KMS-11 (cell line): ENCODE measurements around the gene SMC1B.
A peak's percentile ranks its signal among the peaks of the same experiment; 100 is the strongest.

ENCODE experiments used
- H2AFZ ChIP-seq: fragments of 200-600 bp; sonication (generic); 2 replicates; pipeline ENCODE4 v1.6.1; 2016; ENCODE audit warnings: antibody characterized with exemption, mixed run types, low read depth
- H3K27ac ChIP-seq: fragments of 200-600 bp; sonication (generic); 2 replicates; pipeline ENCODE4 v1.6.1; 2016; ENCODE audit warnings: mild to moderate bottlenecking, mixed run types
- H3K27me3 ChIP-seq: fragments of 200-600 bp; sonication (generic); 2 replicates; pipeline ENCODE4 v1.6.1; 2017; ENCODE audit warnings: mild to moderate bottlenecking, low read depth, mixed run types, moderate library complexity; ENCODE audit not compliant: insufficient read depth
- H3K36me3 ChIP-seq: fragments of 200-600 bp; sonication (generic); 2 replicates; pipeline ENCODE4 v1.6.1; 2017; ENCODE audit warnings: mild to moderate bottlenecking, mixed run types; ENCODE audit not compliant: insufficient read depth
- H3K4me1 ChIP-seq: fragments of 200-600 bp; sonication (generic); 2 replicates; pipeline ENCODE4 v1.6.1; 2016; ENCODE audit warnings: mild to moderate bottlenecking, low read depth, mixed run types; ENCODE audit not compliant: poor library complexity, severe bottlenecking
- H3K4me2 ChIP-seq: fragments of 200-600 bp; sonication (generic); 2 replicates; pipeline ENCODE4 v1.7.0; 2016; ENCODE audit warnings: mild to moderate bottlenecking, mixed run types
- H3K4me3 ChIP-seq: fragments of 200-600 bp; sonication (generic); IDR thresholded peaks from 2 replicates; pipeline ENCODE4 v1.6.1; 2017; ENCODE audit warnings: low read depth, low read length, mixed read lengths; ENCODE audit not compliant: insufficient read depth
- H3K79me2 ChIP-seq: fragments of 200-600 bp; sonication (generic); 2 replicates; pipeline ENCODE4 v1.6.1; 2016; ENCODE audit warnings: low read depth, mixed run types; ENCODE audit not compliant: insufficient read depth
- H3K9ac ChIP-seq: fragments of 200-600 bp; sonication (generic); 2 replicates; pipeline ENCODE4 v1.6.1; 2016; ENCODE audit warnings: mild to moderate bottlenecking, mixed run types
- H4K20me1 ChIP-seq: fragments of 200-600 bp; sonication (generic); 2 replicates; pipeline ENCODE4 v1.6.1; 2016; ENCODE audit warnings: mild to moderate bottlenecking, mixed run types; ENCODE audit not compliant: insufficient read depth
- TF ChIP-seq, protein P1 (sequence below): fragments of 200-600 bp; sonication (generic); conservative IDR thresholded peaks from 2 replicates; pipeline ENCODE4 v1.6.1; 2017; ENCODE audit warnings: low read depth, mild to moderate bottlenecking, antibody characterized with exemption, low read length, moderate library complexity, mixed read lengths

Gene SMC1B, protein sequence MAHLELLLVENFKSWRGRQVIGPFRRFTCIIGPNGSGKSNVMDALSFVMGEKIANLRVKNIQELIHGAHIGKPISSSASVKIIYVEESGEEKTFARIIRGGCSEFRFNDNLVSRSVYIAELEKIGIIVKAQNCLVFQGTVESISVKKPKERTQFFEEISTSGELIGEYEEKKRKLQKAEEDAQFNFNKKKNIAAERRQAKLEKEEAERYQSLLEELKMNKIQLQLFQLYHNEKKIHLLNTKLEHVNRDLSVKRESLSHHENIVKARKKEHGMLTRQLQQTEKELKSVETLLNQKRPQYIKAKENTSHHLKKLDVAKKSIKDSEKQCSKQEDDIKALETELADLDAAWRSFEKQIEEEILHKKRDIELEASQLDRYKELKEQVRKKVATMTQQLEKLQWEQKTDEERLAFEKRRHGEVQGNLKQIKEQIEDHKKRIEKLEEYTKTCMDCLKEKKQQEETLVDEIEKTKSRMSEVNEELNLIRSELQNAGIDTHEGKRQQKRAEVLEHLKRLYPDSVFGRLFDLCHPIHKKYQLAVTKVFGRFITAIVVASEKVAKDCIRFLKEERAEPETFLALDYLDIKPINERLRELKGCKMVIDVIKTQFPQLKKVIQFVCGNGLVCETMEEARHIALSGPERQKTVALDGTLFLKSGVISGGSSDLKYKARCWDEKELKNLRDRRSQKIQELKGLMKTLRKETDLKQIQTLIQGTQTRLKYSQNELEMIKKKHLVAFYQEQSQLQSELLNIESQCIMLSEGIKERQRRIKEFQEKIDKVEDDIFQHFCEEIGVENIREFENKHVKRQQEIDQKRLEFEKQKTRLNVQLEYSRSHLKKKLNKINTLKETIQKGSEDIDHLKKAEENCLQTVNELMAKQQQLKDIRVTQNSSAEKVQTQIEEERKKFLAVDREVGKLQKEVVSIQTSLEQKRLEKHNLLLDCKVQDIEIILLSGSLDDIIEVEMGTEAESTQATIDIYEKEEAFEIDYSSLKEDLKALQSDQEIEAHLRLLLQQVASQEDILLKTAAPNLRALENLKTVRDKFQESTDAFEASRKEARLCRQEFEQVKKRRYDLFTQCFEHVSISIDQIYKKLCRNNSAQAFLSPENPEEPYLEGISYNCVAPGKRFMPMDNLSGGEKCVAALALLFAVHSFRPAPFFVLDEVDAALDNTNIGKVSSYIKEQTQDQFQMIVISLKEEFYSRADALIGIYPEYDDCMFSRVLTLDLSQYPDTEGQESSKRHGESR

DNA sequence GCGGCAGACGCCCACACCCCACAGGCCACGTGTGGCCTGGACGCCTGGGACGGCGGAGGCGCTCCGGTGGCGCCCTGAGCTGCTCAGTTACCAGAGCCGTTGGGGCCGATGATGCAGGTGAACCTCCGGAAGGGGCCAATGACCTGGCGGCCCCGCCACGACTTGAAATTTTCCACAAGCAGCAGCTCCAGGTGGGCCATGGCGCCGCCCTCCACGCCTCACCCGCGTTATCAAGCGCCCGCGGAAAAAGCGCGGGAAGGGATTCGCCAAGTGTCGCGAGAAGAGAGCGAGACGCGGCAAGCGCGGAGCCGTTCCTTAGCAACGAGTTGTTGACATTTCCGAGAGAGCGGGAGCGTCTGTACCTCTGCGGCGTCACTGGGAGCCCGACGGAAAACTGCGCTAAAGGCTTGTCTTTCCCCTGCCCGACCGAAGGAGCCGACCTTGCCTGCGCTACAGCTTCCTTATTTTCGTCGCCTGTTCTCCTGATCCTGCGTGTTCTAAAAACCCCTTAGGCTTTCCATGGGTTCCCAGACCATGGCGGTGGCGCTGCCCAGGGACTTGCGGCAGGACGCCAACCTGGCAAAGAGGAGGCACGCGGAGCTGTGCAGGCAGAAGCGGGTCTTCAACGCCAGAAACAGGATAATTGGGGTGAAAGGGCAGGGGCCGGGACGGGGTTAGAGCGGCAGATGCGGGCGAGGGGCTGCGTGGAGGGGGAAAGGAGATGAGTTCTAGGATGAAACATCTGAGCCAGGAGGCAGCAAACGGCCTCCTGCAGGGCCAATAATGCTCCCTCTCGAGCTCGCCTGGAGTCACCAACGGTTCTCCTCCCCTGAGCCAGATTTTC lies at the start of gene SMC1B, which contains the start of gene RIBC2:
SMC1B (minus strand) TSS at position 232 of the 844 bp plus-strand sequence; CDS start at position 200, 32 bp downstream.
RIBC2 (plus strand) TSS at position 326 of the 844 bp plus-strand sequence; CDS start at position 520, 194 bp downstream.
- Histone ChIP-seq H3K9ac (peak within 1 kb of the TSS; percentile 75), H3K36me3 (no peaks in the 10 kb centered on the region), H2AFZ (peak within 1 kb of the TSS; percentile 39; the same call in 1 of the 2 replicates), H3K27me3 (peaks cover 3% of the 10 kb centered on the region; the same call in 1 of the 2 replicates), H3K4me3 (no peak within 1 kb of the TSS), H3K4me1 (no peaks in the 10 kb centered on the region), H3K4me2 (0 out of 2 replicates have a peak within 1 kb of the TSS, but pooled peaks have one; percentile 3), H3K79me2 (no peaks in the 10 kb centered on the region), H4K20me1 (no peaks in the 10 kb centered on the region), H3K27ac (peak within 1 kb of the TSS; percentile 39)
- TF ChIP-seq, protein P1, sequence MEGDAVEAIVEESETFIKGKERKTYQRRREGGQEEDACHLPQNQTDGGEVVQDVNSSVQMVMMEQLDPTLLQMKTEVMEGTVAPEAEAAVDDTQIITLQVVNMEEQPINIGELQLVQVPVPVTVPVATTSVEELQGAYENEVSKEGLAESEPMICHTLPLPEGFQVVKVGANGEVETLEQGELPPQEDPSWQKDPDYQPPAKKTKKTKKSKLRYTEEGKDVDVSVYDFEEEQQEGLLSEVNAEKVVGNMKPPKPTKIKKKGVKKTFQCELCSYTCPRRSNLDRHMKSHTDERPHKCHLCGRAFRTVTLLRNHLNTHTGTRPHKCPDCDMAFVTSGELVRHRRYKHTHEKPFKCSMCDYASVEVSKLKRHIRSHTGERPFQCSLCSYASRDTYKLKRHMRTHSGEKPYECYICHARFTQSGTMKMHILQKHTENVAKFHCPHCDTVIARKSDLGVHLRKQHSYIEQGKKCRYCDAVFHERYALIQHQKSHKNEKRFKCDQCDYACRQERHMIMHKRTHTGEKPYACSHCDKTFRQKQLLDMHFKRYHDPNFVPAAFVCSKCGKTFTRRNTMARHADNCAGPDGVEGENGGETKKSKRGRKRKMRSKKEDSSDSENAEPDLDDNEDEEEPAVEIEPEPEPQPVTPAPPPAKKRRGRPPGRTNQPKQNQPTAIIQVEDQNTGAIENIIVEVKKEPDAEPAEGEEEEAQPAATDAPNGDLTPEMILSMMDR: no peak

DNA sequence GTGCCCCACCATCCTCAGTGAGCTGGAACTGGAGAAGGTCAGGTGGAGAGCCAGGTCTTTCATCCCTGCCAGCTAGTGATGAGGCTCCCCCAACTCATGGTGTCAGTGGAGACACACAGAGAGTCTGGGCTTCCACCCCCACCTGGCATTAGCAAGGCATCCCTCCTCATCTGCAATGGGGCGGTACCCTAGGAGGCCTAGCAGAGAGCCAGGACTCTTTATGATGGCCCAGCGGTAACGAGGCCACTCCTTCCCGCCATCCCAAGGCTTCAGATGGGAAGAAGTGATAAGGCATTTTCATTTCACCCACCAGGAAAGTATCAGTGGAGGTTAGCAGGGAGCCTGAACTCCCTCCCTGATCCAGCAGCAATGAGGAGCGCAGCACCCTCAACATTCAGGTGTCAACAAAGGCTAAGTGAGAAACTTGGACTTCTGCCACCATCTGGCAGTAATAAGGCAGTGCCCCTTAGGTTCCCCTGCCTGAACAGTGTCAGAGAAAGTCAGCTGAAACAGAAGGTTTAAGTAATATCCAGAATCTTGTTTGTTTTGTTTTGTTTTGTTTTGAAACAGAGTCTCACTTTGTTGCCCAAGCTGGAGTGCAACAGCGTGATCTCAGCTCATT lies 48.7 kb upstream of the SMC1B start:
- TF ChIP-seq, protein P1: no peak
- H2AFZ ChIP-seq: no peak overlapping the region

DNA sequence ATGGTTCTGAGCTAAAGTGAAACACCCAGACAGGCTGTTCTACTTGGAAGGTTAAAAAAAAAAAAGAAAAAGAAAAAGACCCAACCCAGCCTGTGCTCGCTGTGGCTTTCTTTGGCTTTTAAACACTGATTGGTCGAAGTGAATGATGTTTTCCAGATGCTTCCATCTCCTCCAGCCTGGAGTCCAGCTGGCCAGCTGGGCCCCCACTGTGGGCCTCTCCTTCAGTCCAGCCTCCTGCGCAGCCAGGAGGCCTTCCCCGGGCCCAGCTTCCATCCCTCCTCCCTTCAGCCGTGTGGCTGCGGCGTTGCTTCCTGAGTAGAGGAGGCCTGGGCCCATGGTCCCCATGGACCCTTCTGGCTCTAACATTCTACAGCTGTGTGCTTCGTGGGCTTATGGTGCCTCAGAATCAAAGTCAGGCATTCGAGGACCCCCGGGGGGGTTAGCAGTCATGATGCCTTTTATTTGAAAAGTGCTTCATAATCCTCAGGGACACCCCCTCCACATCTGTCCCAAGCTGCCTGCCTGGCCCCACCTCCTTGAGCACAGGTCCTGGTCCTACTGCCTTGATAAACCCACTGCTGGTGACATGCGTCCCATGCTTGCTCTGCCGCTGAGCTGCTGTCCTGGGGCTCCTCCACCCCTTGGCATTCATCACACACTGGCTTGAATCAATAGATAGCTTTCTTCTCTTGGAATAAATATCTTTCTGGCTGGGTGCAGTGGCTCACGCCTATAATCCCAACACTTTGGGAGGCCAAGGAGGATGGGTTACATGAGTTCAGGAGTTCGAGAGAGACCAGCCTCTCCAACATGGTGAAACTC lies 47.1 kb upstream of the SMC1B start:
- H3K4me2 ChIP-seq: no peak overlapping the region
- no peak overlapping the region for H2AFZ ChIP-seq
- no peaks in the 10 kb centered on the region for H3K4me1 ChIP-seq
- no peak overlapping the region for H3K9ac ChIP-seq
- no peak overlapping the region for H3K27ac ChIP-seq
- TF ChIP-seq, protein P1: no peak
- H3K79me2 ChIP-seq: no peaks in the 10 kb centered on the region
- H3K27me3 ChIP-seq: peaks cover 43% of the 10 kb centered on the region
- no peak overlapping the region for H3K4me3 ChIP-seq
- no peaks in the 10 kb centered on the region for H3K36me3 ChIP-seq
- no peaks in the 10 kb centered on the region for H4K20me1 ChIP-seq

More for the DNA sequence above, 48.7 kb upstream of the SMC1B start:
- Histone ChIP-seq H3K27me3 (peaks cover 31% of the 10 kb centered on the region), H3K79me2 (no peaks in the 10 kb centered on the region), H3K36me3 (no peaks in the 10 kb centered on the region), H3K27ac (no peak overlapping the region), H4K20me1 (no peaks in the 10 kb centered on the region), H3K4me3 (no peak overlapping the region), H3K4me2 (no peak overlapping the region), H3K4me1 (no peaks in the 10 kb centered on the region), H3K9ac (no peak overlapping the region)
